SK-N-SH (cell line): Measurements from ENCODE around the gene UCP1. TPM values are rescaled to one million over a fixed set of nuclear protein-coding genes. Genes with fewer than 3 reads are reported as not detected.

Source experiments
- CTCF ChIA-PET: fragments of 300-600, 350-600 bp; formaldehyde crosslinking; extraction: SDS; loops from one replicate; lab custom pipeline; 2021; lab: Yijun Ruan, JAX
- POLR2A ChIA-PET: fragments of 350-600 bp; sonication (Branson Sonifier 250); formaldehyde crosslinking; extraction: SDS; loops from one replicate; lab custom pipeline; 2020; ENCODE audit warnings: antibody characterized with exemption, inconsistent platforms; lab: Yijun Ruan, JAX
- DNase-seq: peaks from one replicate; pipeline ENCODE4 v3.0.0; 2012
- H2AFZ ChIP-seq: fragments of 200-600 bp; sonication (generic); 2 replicates; pipeline ENCODE4 v1.8.1; 2016; ENCODE audit warnings: antibody characterized with exemption, mild to moderate bottlenecking, low read depth
- H3F3A ChIP-seq: fragments of 200-600 bp; sonication (generic); replicated peaks from 2 replicates; pipeline ENCODE3; 2016; ENCODE audit warnings: antibody characterized with exemption, mild to moderate bottlenecking; ENCODE audit not compliant: insufficient read depth
- H3K27ac ChIP-seq, 2 experiments: fragments of 200-500 bp in 1 of 2; fragments of 200-600 bp in 1 of 2; sonication (Bioruptor generic) in 1 of 2; sonication (generic), shearing (Covaris generic) in 1 of 2; 2 replicates each; pipeline versions ENCODE4 v1.5.1 to v1.6.1; 2014 to 2016; ENCODE audit warnings: low read depth in 2 of 2, inconsistent platforms in 1 of 2, low read length in 1 of 2, mild to moderate bottlenecking in 1 of 2, mixed read lengths in 1 of 2
- H3K27me3 ChIP-seq: fragments of 200-600 bp; sonication (generic), shearing (Covaris generic); 2 replicates; pipeline ENCODE4 v1.6.1; 2016; ENCODE audit warnings: mixed run types; ENCODE audit not compliant: insufficient read depth
- H3K36me3 ChIP-seq, 2 experiments: fragments of 200-500 bp in 1 of 2; fragments of 200-600 bp in 1 of 2; sonication (Bioruptor generic) in 1 of 2; sonication (generic) in 1 of 2; replicated peaks in 1 of 2; 2 replicates each; pipeline versions ENCODE3 to v1.5.1; 2014 to 2016; ENCODE audit warnings: low read length in 1 of 2, mild to moderate bottlenecking in 1 of 2; ENCODE audit not compliant: insufficient read depth in 2 of 2, control insufficient read depth in 1 of 2
- H3K4me1 ChIP-seq, 2 experiments: fragments of 200-500 bp in 1 of 2; fragments of 200-600 bp in 1 of 2; sonication (Bioruptor generic) in 1 of 2; sonication (generic), shearing (Covaris generic) in 1 of 2; 2 replicates each; pipeline versions ENCODE4 v1.5.1 to v1.6.1; 2014 to 2016; ENCODE audit warnings: low read depth in 1 of 2, low read length in 1 of 2, mixed run types in 1 of 2; ENCODE audit not compliant: insufficient read depth in 2 of 2, control insufficient read depth in 1 of 2
- H3K4me2 ChIP-seq: fragments of 200-600 bp; sonication (generic), shearing (Covaris generic); 2 replicates; pipeline ENCODE4 v1.6.1; 2017; ENCODE audit warnings: mixed run types
- H3K4me3 ChIP-seq, 2 experiments: fragments of 200-500 bp in 1 of 2; fragments of 200-600 bp in 1 of 2; sonication (Bioruptor generic) in 1 of 2; sonication (generic), shearing (Covaris generic) in 1 of 2; 2 replicates each; pipeline versions ENCODE4 v1.5.1 to v1.8.1; 2014 to 2016; ENCODE audit warnings: low read depth in 2 of 2, inconsistent platforms in 1 of 2, low read length in 1 of 2, mild to moderate bottlenecking in 1 of 2, mixed read lengths in 1 of 2, moderate library complexity in 1 of 2
- H3K79me2 ChIP-seq: fragments of 200-600 bp; sonication (generic); 2 replicates; pipeline ENCODE4 v1.8.1; 2017; ENCODE audit warnings: mild to moderate bottlenecking; ENCODE audit not compliant: insufficient read depth
- H3K9ac ChIP-seq: fragments of 200-600 bp; sonication (generic); 2 replicates; pipeline ENCODE4 v1.6.1; 2017; ENCODE audit warnings: mixed run types
- H3K9me2 ChIP-seq: fragments of 200-600 bp; sonication (generic); 2 replicates; pipeline ENCODE4 v1.6.1; 2017; ENCODE audit warnings: mixed run types
- H3K9me3 ChIP-seq: fragments of 200-600 bp; sonication (generic); 2 replicates; pipeline ENCODE4 v1.6.1; 2017; ENCODE audit warnings: mixed run types, mild to moderate bottlenecking, moderate library complexity
- H4K20me1 ChIP-seq: fragments of 200-600 bp; sonication (generic); 2 replicates; pipeline ENCODE4 v1.6.1; 2017; ENCODE audit warnings: mild to moderate bottlenecking, mixed run types; ENCODE audit not compliant: insufficient read depth
- CHD2 ChIP-seq: fragments of 150-350 bp; IDR thresholded peaks from 2 replicates; pipeline ENCODE4 v1.6.1; 2018; ENCODE audit warnings: low read length; ENCODE audit not compliant: partially characterized antibody
- ELF1 ChIP-seq: IDR thresholded peaks from 2 replicates; pipeline ENCODE4 v1.4.0; 2012
- FOXJ3 ChIP-seq: sonication (generic); formaldehyde crosslinking; IDR thresholded peaks from 2 replicates; pipeline ENCODE4 v1.5.1; 2020; ENCODE audit warnings: mild to moderate bottlenecking, missing genetic modification reagents
- JUND ChIP-seq: IDR thresholded peaks from 2 replicates; pipeline ENCODE4 v1.4.0; 2012
- MXI1 ChIP-seq: IDR thresholded peaks from 2 replicates; pipeline ENCODE4 v1.6.1; 2012; ENCODE audit warnings: mild to moderate bottlenecking, low read depth, low read length, improper control_type of control experiment
- NFIC ChIP-seq: IDR thresholded peaks from 2 replicates; pipeline ENCODE4 v1.4.0; 2012; ENCODE audit warnings: borderline replicate concordance
- NRF1 ChIP-seq: IDR thresholded peaks from 2 replicates; pipeline ENCODE4 v1.6.1; 2012; ENCODE audit warnings: low read depth, mild to moderate bottlenecking, low read length
- PBX3 ChIP-seq: IDR thresholded peaks from 2 replicates; pipeline ENCODE4; 2012
- POLR2AphosphoS5 ChIP-seq: IDR thresholded peaks from 2 replicates; pipeline ENCODE4 v1.6.1; 2012; ENCODE audit warnings: low read depth, low read length
- RAD21 ChIP-seq: IDR thresholded peaks from 2 replicates; pipeline ENCODE4 v1.6.1; 2012; ENCODE audit warnings: mild to moderate bottlenecking, low read length
- RCOR1 ChIP-seq: fragments of 150-350 bp; IDR thresholded peaks from 2 replicates; pipeline ENCODE4 v1.6.1; 2017; ENCODE audit warnings: antibody characterized with exemption, low read length
- RFX5 ChIP-seq: IDR thresholded peaks from 2 replicates; pipeline ENCODE4 v1.6.1; 2012; ENCODE audit warnings: mild to moderate bottlenecking, improper control_type of control experiment, low read length
- SIN3A ChIP-seq: IDR thresholded peaks from 2 replicates; pipeline ENCODE4 v1.6.1; 2012; ENCODE audit warnings: low read depth, mild to moderate bottlenecking, low read length, moderate library complexity, borderline replicate concordance
- SMC3 ChIP-seq: IDR thresholded peaks from 2 replicates; pipeline ENCODE4 v1.6.1; 2012; ENCODE audit warnings: low read depth, low read length, improper control_type of control experiment
- TAF1 ChIP-seq: IDR thresholded peaks from 2 replicates; pipeline ENCODE4 v1.6.1; 2012; ENCODE audit warnings: low read depth, mild to moderate bottlenecking, low read length, moderate library complexity, borderline replicate concordance
- USF2 ChIP-seq: fragments of 150-350 bp; IDR thresholded peaks from 2 replicates; pipeline ENCODE4 v1.6.1; 2017; ENCODE audit warnings: antibody characterized with exemption, low read length, low read depth, borderline replicate concordance
- YY1 ChIP-seq: IDR thresholded peaks from 2 replicates; pipeline ENCODE4 v1.4.0; 2012; ENCODE audit warnings: low read depth, mild to moderate bottlenecking
- WGBS: methylation state at CpG from one replicate; pipeline ENCODE4 v1.1.6; 2017; ENCODE audit warnings: low lambda C conversion rate; 5-methylcytosine and 5-hydroxymethylcytosine counted together
- polyA plus RNA-seq, 3 experiments: library from polyadenylated mRNA; depleted of rRNA; stranded (reverse); fragments of >200 nt; gene quantifications; 2 replicates each; pipeline ENCODE4 v1.2.3, GENCODE V29; 2012
- TF ChIP-seq, protein P1 (sequence below): fragments of 200-600 bp; sonication (generic); IDR thresholded peaks from 2 replicates; pipeline ENCODE4 v1.6.1; 2017; ENCODE audit warnings: antibody characterized with exemption, mild to moderate bottlenecking, moderate library complexity
- TF ChIP-seq, protein P2 (sequence below): IDR thresholded peaks from 2 replicates; pipeline ENCODE4 v1.4.0; 2012; ENCODE audit warnings: low read depth, borderline replicate concordance
- TF ChIP-seq, protein P3 (sequence below): fragments of 150-350 bp; IDR thresholded peaks from 2 replicates; pipeline ENCODE4 v1.6.1; 2016; ENCODE audit warnings: mild to moderate bottlenecking, low read depth, low read length

Gene UCP1
- polyA plus RNA-seq, 1 of the 3 experiments (the other 2 are of a cell fraction), result not detected

GRCh38 chr4:140529434-140529833, 39.3 kb downstream of the UCP1 start (continued):
- TF ChIP-seq, protein P1, sequence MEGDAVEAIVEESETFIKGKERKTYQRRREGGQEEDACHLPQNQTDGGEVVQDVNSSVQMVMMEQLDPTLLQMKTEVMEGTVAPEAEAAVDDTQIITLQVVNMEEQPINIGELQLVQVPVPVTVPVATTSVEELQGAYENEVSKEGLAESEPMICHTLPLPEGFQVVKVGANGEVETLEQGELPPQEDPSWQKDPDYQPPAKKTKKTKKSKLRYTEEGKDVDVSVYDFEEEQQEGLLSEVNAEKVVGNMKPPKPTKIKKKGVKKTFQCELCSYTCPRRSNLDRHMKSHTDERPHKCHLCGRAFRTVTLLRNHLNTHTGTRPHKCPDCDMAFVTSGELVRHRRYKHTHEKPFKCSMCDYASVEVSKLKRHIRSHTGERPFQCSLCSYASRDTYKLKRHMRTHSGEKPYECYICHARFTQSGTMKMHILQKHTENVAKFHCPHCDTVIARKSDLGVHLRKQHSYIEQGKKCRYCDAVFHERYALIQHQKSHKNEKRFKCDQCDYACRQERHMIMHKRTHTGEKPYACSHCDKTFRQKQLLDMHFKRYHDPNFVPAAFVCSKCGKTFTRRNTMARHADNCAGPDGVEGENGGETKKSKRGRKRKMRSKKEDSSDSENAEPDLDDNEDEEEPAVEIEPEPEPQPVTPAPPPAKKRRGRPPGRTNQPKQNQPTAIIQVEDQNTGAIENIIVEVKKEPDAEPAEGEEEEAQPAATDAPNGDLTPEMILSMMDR, result no peak
- TF ChIP-seq FOXJ3 (CRISPR knock-in tag), result no peak
- TF ChIP-seq POLR2AphosphoS5, result no peak
- no peak for TF ChIP-seq USF2
- TF ChIP-seq, protein P2, sequence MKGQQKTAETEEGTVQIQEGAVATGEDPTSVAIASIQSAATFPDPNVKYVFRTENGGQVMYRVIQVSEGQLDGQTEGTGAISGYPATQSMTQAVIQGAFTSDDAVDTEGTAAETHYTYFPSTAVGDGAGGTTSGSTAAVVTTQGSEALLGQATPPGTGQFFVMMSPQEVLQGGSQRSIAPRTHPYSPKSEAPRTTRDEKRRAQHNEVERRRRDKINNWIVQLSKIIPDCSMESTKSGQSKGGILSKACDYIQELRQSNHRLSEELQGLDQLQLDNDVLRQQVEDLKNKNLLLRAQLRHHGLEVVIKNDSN, result no peak
- no peak for TF ChIP-seq RFX5
- TF ChIP-seq NFIC, result no peak
- peak; percentile 11 for TF ChIP-seq CHD2
- no peak for TF ChIP-seq ELF1
- no peak for TF ChIP-seq PBX3

GRCh38 chr4:140523857-140524742, 44.7 kb downstream of the UCP1 start, which contains the start of gene ELMOD2:
TSS of gene ELMOD2 (plus strand) at chr4:140524168. CDS start at chr4:140525429, 1,261 bp downstream.
- DNase-seq, result peak; percentile 98
- H3K9ac ChIP-seq, result peak within 1 kb of the TSS; percentile 88
- no peaks in the 10 kb centered on the region for H3K9me2 ChIP-seq
- under 1% methylated on average over 23 of the region's 77 CpGs for WGBS
- POLR2A ChIA-PET, result interaction anchor here (0.6 to 1.7 kb wide), 7 partner anchors 13 to 872 kb away, joined by 3 to 13 read pairs (median 3); partner anchors contain the start of genes CLGN, SCOC and TBC1D9
- H3K79me2 ChIP-seq, result peaks cover 40% of the 10 kb centered on the region
- peak within 1 kb of the TSS; percentile 87 for H3K4me2 ChIP-seq
- peaks cover 9 to 11% of the 10 kb centered on the region in 2 experiments; a peak in 3 of 4 replicates for H3K4me1 ChIP-seq
- CTCF ChIA-PET, result interaction anchor here (0.6 to 2.3 kb wide), 27 partner anchors 8 to 609 kb away, joined by 3 to 13 read pairs (median 3); partner anchors contain the start of genes CLGN and RNF150
- no peaks in the 10 kb centered on the region for H4K20me1 ChIP-seq
- H2AFZ ChIP-seq, result peak within 1 kb of the TSS; percentile 91
- H3K36me3 ChIP-seq, result peaks cover 26 to 29% of the 10 kb centered on the region in 2 experiments
- peak within 1 kb of the TSS; percentile 58 to 93 for H3K27ac ChIP-seq
- H3K27me3 ChIP-seq, result no peaks in the 10 kb centered on the region
- peak within 1 kb of the TSS; percentile 82 to 93 for H3K4me3 ChIP-seq
- H3K9me3 ChIP-seq, result 0 out of 2 replicates have a peak, but pooled peaks cover 4% of the 10 kb centered on the region
- no peaks in the 10 kb centered on the region for H3F3A ChIP-seq
- peak; percentile 86 for TF ChIP-seq RFX5
- TF ChIP-seq, protein P3, sequence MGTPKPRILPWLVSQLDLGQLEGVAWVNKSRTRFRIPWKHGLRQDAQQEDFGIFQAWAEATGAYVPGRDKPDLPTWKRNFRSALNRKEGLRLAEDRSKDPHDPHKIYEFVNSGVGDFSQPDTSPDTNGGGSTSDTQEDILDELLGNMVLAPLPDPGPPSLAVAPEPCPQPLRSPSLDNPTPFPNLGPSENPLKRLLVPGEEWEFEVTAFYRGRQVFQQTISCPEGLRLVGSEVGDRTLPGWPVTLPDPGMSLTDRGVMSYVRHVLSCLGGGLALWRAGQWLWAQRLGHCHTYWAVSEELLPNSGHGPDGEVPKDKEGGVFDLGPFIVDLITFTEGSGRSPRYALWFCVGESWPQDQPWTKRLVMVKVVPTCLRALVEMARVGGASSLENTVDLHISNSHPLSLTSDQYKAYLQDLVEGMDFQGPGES, result no peak
- peak; percentile 55 for TF ChIP-seq RAD21
- peak; percentile 65; the same call in 1 of the 2 replicates for TF ChIP-seq SIN3A
- TF ChIP-seq POLR2AphosphoS5, result peak; percentile 93
- TF ChIP-seq NRF1, result 0 out of 2 replicates have a peak, but pooled peaks have one; percentile 30
- TF ChIP-seq SMC3, result peak; percentile 65
- peak; percentile 85 for TF ChIP-seq MXI1
- TF ChIP-seq YY1, result 0 out of 2 replicates have a peak, but pooled peaks have one; percentile 9
- peak; percentile 37; the same call in 1 of the 2 replicates for TF ChIP-seq TAF1
- TF ChIP-seq CHD2, result peak; percentile 38
- peak; percentile 90 for TF ChIP-seq ELF1
- TF ChIP-seq USF2, result no peak
- no peak for TF ChIP-seq FOXJ3 (CRISPR knock-in tag)
- no peak for TF ChIP-seq JUND
- TF ChIP-seq RCOR1, result 0 out of 2 replicates have a peak, but pooled peaks have one; percentile 36
